ENCODE data around the gene SETD1A. TPM values are rescaled to one million over a fixed set of nuclear protein-coding genes. Genes with fewer than 3 reads are reported as not detected.

The SETD1A gene
- total and polyA plus RNA-seq, 2 of the 8 experiments (the other 6 are each of a cell fraction or from before 2014, with no cell fraction given), result 4.8 to 29.0 TPM

DNA sequence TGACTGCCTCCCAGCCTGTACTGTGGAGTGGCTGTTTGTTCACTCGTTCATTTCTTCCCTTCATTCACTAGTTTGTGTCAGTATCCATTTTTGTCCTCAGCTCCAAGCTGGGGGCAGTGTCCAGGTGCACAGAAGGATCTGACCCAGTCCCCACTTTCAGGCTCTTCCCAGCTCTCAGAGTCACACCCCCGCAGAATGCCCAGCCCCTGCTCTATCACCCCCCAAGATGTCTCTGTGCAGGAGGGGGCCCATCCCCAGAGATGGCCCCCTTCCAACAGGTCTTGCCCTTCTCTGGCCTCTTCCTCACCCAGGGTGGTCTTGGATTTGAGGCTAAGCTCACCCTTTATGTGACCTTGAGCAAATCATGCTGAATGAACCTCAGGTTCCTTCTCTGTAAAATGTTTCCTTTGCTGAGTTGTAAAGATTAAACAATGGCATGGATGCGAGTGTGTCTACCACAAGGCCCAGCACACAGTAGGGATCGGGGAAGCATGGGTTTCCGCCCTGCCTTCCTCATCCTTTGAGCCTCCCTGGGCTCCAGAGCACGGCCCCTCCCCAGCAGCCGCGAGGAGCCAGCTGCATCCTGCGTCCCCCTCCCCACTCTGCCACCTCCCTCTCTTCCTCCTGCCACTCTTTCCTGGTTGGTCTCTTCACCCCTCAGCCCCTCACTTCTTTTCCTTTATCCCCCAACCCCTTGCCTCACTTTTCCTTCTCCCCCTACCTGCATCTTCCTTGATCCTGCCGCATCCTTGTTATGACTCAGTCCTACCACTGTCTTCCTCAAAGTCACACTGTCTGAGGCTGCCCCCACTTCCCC lies 31.4 kb upstream of the SETD1A start:
- Histone ChIP-seq H3K79me2 (ENCODE audit: control insufficient read depth in 1 of 2, insufficient read depth in 2 of 2, low read length in 2 of 2) (peaks cover 0 to 10% of the 10 kb centered on the region in 2 experiments; a peak in 2 of 4 replicates), H3K79me1 (ENCODE audit: low read depth, low read length) (peaks cover 5% of the 10 kb centered on the region), H4K5ac (ENCODE audit: insufficient read length, low read depth, low read length) (no peak overlapping the region), H2AK5ac (ENCODE audit: low read depth, low read length) (no peak overlapping the region), H3K23ac (ENCODE audit: insufficient read length) (no peak overlapping the region), H4K8ac (ENCODE audit: extremely low read depth, insufficient read depth, low read length) (no peak overlapping the region), H3K14ac (ENCODE audit: insufficient read length) (no peak overlapping the region), H2BK12ac (ENCODE audit: low read depth, low read length) (no peak overlapping the region), H3K4me3 (ENCODE audit: extremely low read depth in 1 of 4, insufficient read depth in 2 of 4, low read depth in 3 of 4, low read length in 4 of 4) (no peak overlapping the region), H2BK20ac (ENCODE audit: low read length) (no peak overlapping the region), H2BK120ac (replicated peaks; ENCODE audit: low read depth, low read length) (no peak overlapping the region), H3K56ac (replicated peaks; ENCODE audit: insufficient read length, low read depth, low read length) (no peak overlapping the region), H3K4ac (replicated peaks; ENCODE audit: insufficient read length, low read depth, low read length) (no peak overlapping the region), H3K27me3 (replicated peaks in 1 of 4; ENCODE audit: control insufficient read depth in 3 of 4, extremely low read depth in 1 of 4, insufficient read depth in 3 of 4, low read length in 3 of 4) (no peaks in the 10 kb centered on the region), H3K9me3 (ENCODE audit: insufficient read depth in 2 of 2, low read depth in 1 of 2, low read length in 1 of 2) (no peaks in the 10 kb centered on the region), H3K4me2 (ENCODE audit: insufficient read depth in 1 of 2, low read depth in 2 of 2, low read length in 2 of 2) (no peak overlapping the region; a peak in 1 of 4 replicates), H3K23me2 (ENCODE audit: low read depth, low read length) (peaks cover 8% of the 10 kb centered on the region; the same call in 1 of the 2 replicates), H3K9ac (replicated peaks in 1 of 4; ENCODE audit: extremely low read depth in 1 of 4, low read depth in 3 of 4, low read length in 3 of 4) (no peak overlapping the region), H3K18ac (ENCODE audit: extremely low read depth, low read length) (no peak overlapping the region), H3K4me1 (replicated peaks in 1 of 4; ENCODE audit: control insufficient read depth in 3 of 4, insufficient read depth in 4 of 4, low read length in 3 of 4) (peaks cover 0 to 9% (median 2%) of the 10 kb centered on the region in 4 experiments; a peak in 4 of 7 replicates), H2AFZ (ENCODE audit: low read length) (no peak overlapping the region), H2BK15ac (ENCODE audit: low read length) (0 out of 2 replicates have a peak overlapping the region, but pooled peaks have one; percentile 16), H2BK5ac (ENCODE audit: low read depth, low read length) (no peak overlapping the region), H3K27ac (ENCODE audit: low read depth, low read length) (no peak overlapping the region), H3K36me3 (ENCODE audit: control insufficient read depth in 2 of 4, insufficient read depth in 4 of 4, low read length in 3 of 4) (peaks cover 3 to 29% (median 16%) of the 10 kb centered on the region in 4 experiments; a peak in 7 of 8 replicates), H4K91ac (replicated peaks; ENCODE audit: insufficient read length, low read length) (no peak overlapping the region), H4K20me1 (replicated peaks in 1 of 2; ENCODE audit: control insufficient read depth in 1 of 2, insufficient read depth in 2 of 2, low read length in 2 of 2) (peaks cover 0 to 5% of the 10 kb centered on the region in 2 experiments)
- ChIA-PET CTCF (ENCODE audit: partially characterized antibody) (interaction anchor here (0.7 to 4.4 kb wide), 6 partner anchors 9 to 112 kb away, joined by 3 to 33 read pairs (median 5); no protein-coding TSS in a partner anchor), POLR2A (ENCODE audit: partially characterized antibody) (interaction anchor here (1.1 to 8.2 kb wide), 7 partner anchors 10 to 151 kb away, joined by 3 to 105 read pairs (median 4); partner anchors contain the start of gene CTF1)
- no peak for FAIRE-seq
- no peak for DNase-seq (ENCODE audit: low read depth in 1 of 2, low spot score in 2 of 2)
- WGBS, 2 experiments (ENCODE audit: extremely low coverage in 1 of 2, insufficient coverage in 1 of 2, insufficient read length in 1 of 2, insufficient replicate concordance in 2 of 2, low coverage in 1 of 2, low lambda C conversion rate in 2 of 2, missing lambda C conversion rate in 1 of 2), result 90% methylated on average over 9 of the region's 10 CpGs; no CpG with 5 or more reads in 1 of the 2 experiments
- TF ChIP-seq CHD2 (IDR thresholded peaks at IDR 0.05; ENCODE audit: low read length) (no peak), BCL11A (IDR thresholded peaks at IDR 0.05; ENCODE audit: low read depth in 2 of 2, low read length in 2 of 2) (no peak), TCF12 (IDR thresholded peaks at IDR 0.05; ENCODE audit: low read depth, low read length) (no peak), SIN3A (conservative IDR thresholded peaks at IDR 0.05 in 1 of 2, IDR thresholded peaks at IDR 0.05 in 1 of 2; ENCODE audit: low read depth in 1 of 2, low read length in 2 of 2) (no peak), POU5F1 (IDR thresholded peaks at IDR 0.05; ENCODE audit: low read depth, low read length) (no peak), EP300 (IDR thresholded peaks at IDR 0.05; ENCODE audit: borderline replicate concordance in 1 of 2, low read depth in 2 of 2, low read length in 2 of 2) (no peak), RNF2 (IDR thresholded peaks at IDR 0.05; ENCODE audit: borderline replicate concordance, low read depth, low read length, missing control alignments, poor library complexity, severe bottlenecking) (no peak), KDM5A (IDR thresholded peaks at IDR 0.05; ENCODE audit: low read length) (no peak)
- TF ChIP-seq, protein P1, sequence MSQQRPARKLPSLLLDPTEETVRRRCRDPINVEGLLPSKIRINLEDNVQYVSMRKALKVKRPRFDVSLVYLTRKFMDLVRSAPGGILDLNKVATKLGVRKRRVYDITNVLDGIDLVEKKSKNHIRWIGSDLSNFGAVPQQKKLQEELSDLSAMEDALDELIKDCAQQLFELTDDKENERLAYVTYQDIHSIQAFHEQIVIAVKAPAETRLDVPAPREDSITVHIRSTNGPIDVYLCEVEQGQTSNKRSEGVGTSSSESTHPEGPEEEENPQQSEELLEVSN (IDR thresholded peaks at IDR 0.05), result no peak

All from H1 (cell line).